ENCODE measurements around the gene MADD. TPM values are rescaled to one million over a fixed set of nuclear protein-coding genes. Genes with fewer than 3 reads are reported as not detected.

MADD gene
- 23.7 and 31.5 TPM in 2 replicates for total RNA-seq (ENCODE audit: low replicate concordance)

DNA sequence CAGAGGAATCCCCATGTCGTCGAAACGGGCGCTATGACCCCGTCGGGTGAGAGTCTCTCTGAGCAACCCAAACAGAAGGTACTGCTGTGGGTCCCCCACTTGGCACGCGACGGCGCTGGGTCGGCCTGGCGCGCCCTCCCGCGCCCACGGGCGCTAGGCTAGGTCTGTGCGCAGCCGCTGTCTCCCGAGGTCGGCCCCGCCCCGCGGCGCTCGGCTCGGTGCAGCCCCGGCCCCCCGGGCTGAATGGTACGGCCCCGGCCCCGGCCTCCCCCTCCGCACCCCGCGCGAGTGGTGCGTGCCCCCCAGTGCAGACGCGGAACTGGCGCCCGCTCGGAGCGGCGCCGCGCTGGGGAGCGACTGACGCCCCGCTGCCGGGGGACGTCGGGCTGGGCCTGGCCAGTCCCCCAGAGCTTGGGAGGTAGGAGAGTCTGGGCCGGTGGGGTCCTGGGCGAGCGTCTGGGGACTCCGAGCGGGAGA, at the start of gene MADD:
TSS of gene MADD (plus strand) at position 305 of the 477 bp plus-strand sequence.
- H3K4me3 ChIP-seq (ENCODE audit: low read depth, low read length) = peak within 1 kb of the TSS; percentile 84
- TF ChIP-seq, protein P1, sequence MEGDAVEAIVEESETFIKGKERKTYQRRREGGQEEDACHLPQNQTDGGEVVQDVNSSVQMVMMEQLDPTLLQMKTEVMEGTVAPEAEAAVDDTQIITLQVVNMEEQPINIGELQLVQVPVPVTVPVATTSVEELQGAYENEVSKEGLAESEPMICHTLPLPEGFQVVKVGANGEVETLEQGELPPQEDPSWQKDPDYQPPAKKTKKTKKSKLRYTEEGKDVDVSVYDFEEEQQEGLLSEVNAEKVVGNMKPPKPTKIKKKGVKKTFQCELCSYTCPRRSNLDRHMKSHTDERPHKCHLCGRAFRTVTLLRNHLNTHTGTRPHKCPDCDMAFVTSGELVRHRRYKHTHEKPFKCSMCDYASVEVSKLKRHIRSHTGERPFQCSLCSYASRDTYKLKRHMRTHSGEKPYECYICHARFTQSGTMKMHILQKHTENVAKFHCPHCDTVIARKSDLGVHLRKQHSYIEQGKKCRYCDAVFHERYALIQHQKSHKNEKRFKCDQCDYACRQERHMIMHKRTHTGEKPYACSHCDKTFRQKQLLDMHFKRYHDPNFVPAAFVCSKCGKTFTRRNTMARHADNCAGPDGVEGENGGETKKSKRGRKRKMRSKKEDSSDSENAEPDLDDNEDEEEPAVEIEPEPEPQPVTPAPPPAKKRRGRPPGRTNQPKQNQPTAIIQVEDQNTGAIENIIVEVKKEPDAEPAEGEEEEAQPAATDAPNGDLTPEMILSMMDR (IDR thresholded peaks at IDR 0.05; ENCODE audit: insufficient read depth, low read length) = no peak
- DNase-seq (ENCODE audit: low read depth) = peak; percentile 75

DNA sequence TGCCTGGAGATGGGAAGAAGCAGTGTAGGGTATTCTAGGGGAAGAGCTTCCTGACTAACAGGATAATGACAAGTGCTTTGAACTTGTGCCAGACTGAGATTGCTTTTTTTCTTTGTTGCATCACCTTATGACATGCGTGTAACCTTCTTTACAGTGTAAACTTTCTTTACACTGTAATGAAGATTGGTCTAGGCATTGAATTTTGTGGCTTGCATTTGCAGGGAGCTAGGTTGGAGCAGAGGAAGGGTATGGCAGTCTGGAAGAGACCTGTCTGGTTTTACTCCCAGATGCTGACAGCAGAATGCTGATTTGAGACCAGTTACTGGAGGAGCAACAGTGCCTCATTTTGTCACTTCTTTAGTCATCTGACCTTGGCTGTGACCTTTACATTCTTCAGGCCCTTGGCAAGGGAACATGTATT, 49.5 kb upstream of the MADD start:
- DNase-seq (ENCODE audit: low read depth) = peak; percentile 92
- TF ChIP-seq, protein P1 (IDR thresholded peaks at IDR 0.05; ENCODE audit: insufficient read depth, low read length) = no peak
- H3K4me3 ChIP-seq (ENCODE audit: low read depth, low read length) = no peak overlapping the region

DNA sequence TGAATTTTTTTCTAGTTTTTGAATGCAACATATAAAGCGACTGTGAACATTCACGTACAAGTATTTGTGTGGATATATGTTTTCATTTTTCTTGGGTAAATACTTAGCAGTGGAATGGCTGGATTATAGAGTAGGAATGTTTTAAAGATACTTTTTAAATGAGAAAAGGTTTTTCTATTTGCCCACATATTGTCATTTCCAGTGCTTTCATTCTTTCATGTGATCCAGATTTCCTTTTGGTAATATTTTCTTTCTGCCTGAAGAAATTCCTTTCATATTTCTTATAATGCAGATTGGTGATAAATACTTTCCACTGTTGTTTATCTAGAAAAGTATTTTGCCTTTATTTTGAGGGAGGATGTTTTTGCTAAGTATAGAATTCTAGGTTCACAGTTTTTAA, 47.2 kb upstream of the MADD start:
- no peak for DNase-seq (ENCODE audit: low read depth)
- TF ChIP-seq, protein P1 (IDR thresholded peaks at IDR 0.05; ENCODE audit: insufficient read depth, low read length) = no peak
- no peak overlapping the region for H3K4me3 ChIP-seq (ENCODE audit: low read depth, low read length)

DNA sequence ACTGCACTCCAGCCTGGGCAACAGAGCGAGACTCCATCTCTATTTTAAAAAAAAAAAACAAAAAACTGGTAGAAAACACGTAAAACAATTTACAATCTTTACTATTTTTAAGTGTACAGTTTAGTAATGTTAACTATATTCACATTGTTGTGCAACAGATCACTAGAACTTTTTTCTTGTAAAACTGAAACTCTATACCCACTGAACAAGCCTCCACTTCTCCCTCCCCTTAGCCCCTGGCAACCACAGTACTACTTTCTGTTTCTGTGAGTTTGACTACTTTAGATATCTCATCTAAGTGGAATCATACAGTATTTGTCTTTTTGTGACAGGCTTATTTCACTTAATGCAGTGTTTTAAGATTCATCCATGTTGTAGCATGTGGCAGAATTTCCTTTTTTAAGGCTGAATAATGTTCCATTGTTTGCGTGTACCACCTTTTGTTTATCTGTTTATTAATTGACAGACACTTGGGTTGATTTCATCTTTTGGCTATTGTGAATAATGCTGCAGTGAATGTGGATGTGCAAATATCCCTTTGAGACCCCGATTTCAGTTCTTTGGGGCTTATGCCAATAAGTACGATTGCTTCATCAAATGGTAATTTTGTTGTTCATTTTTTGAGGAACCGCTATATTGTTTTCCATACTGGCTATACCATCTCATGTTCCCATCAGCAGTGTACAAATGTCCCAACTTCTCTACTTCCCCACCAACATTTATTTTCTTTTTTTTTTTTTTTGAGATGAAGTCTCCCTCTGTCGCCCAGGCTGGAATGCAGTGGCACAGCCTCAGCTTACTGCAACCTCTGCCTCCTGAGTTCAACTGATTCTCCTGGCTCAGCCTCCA, 44.2 kb upstream of the MADD start:
- no peak for DNase-seq (ENCODE audit: low read depth)
- TF ChIP-seq, protein P1 (IDR thresholded peaks at IDR 0.05; ENCODE audit: insufficient read depth, low read length) = no peak
- H3K4me3 ChIP-seq (ENCODE audit: low read depth, low read length) = no peak overlapping the region

- H3K4me3 ChIP-seq (ENCODE audit: low read depth, low read length) = no peak overlapping the region
- no peak for DNase-seq (ENCODE audit: low read depth)
- TF ChIP-seq, protein P1 (IDR thresholded peaks at IDR 0.05; ENCODE audit: insufficient read depth, low read length) = no peak
Measured at GRCh38 chr11:47229161-47229560, 40.8 kb upstream of the MADD start.

DNA sequence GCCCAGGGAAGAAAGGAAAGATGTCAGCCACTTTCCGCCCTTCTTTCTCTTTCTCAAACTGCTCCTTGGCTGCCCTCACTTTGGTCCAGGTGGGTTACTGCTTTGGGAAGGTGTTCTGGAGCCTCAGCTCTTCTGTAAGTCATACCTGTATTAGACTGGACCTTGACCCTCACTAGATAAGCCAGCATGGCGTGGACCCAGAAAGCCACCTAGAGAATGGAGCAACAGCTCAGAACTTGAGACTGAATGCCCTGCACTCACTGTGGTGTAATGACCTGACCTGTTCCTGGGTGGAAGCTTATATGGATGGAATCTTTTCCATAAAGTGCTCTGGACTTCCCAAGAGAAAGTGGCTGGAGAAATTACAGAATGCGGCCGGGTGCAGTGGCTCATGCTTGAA, 36.9 kb upstream of the MADD start:
- no peak overlapping the region for H3K4me3 ChIP-seq (ENCODE audit: low read depth, low read length)
- no peak for DNase-seq (ENCODE audit: low read depth)
- TF ChIP-seq, protein P1 (IDR thresholded peaks at IDR 0.05; ENCODE audit: insufficient read depth, low read length) = no peak
